HepG2 (cell line): ENCODE measurements around the gene AP2B1. TPM values are rescaled to one million over a fixed set of nuclear protein-coding genes. Genes with fewer than 3 reads are reported as not detected.

ENCODE experiments used
- CHD2 ChIP-seq: IDR thresholded peaks from 2 replicates; pipeline ENCODE4 v1.6.1; 2011; ENCODE audit warnings: low read depth, low read length, improper control_type of control experiment
- GRHL1 ChIP-seq: sonication (generic); formaldehyde crosslinking; conservative IDR thresholded peaks from 2 replicates; pipeline ENCODE4 v1.8.0; 2022; ENCODE audit warnings: missing genetic modification reagents
- GZF1 ChIP-seq: sonication (generic); formaldehyde crosslinking; IDR thresholded peaks from 2 replicates; pipeline ENCODE4 v1.5.1; 2020; ENCODE audit warnings: mild to moderate bottlenecking, missing genetic modification reagents
- MBNL3 ChIP-seq: fragments of 250-450 bp; sonication (Bioruptor Pico); conservative IDR thresholded peaks from 2 replicates; pipeline ENCODE4 v1.8.0; 2022; ENCODE audit warnings: mild to moderate bottlenecking, inconsistent platforms
- MNT ChIP-seq: fragments of 450-650 bp; IDR thresholded peaks from 2 replicates; pipeline ENCODE4 v1.6.1; 2016
- NFIB ChIP-seq: sonication (generic); formaldehyde crosslinking; IDR thresholded peaks from 2 replicates; pipeline ENCODE4 v1.9.0; 2021; ENCODE audit warnings: missing genetic modification reagents, mild to moderate bottlenecking, borderline replicate concordance
- PBX2 ChIP-seq: IDR thresholded peaks from 2 replicates; pipeline ENCODE4 v1.6.1; 2016; ENCODE audit warnings: control low read depth
- RBM22 ChIP-seq: fragments of 200-400 bp; formaldehyde crosslinking; optimal IDR thresholded peaks from 2 replicates; pipeline ENCODE3; 2017; ENCODE audit warnings: mild to moderate bottlenecking, low read length, moderate library complexity
- STAG1 ChIP-seq: sonication (generic); formaldehyde crosslinking; IDR thresholded peaks from 2 replicates; pipeline ENCODE4 v1.4.0; 2020; ENCODE audit warnings: missing genetic modification reagents
- THAP7 ChIP-seq: sonication (generic); formaldehyde crosslinking; IDR thresholded peaks from 2 replicates; pipeline ENCODE4 v1.8.1; 2023; ENCODE audit warnings: mild to moderate bottlenecking, missing genetic modification reagents
- ZBTB10 ChIP-seq: sonication (generic); formaldehyde crosslinking; IDR thresholded peaks from 2 replicates; pipeline ENCODE4 v1.4.0; 2020; ENCODE audit warnings: missing genetic modification reagents, borderline replicate concordance
- ZBTB42 ChIP-seq: sonication (generic); formaldehyde crosslinking; IDR thresholded peaks from 2 replicates; pipeline ENCODE4 v1.5.0; 2020; ENCODE audit warnings: mild to moderate bottlenecking, missing genetic modification reagents
- ZFP90 ChIP-seq: sonication (generic); formaldehyde crosslinking; IDR thresholded peaks from 2 replicates; pipeline ENCODE4 v1.8.0; 2022; ENCODE audit warnings: missing genetic modification reagents, mild to moderate bottlenecking, inconsistent platforms, borderline replicate concordance
- ZMAT3 ChIP-seq: sonication (generic); formaldehyde crosslinking; conservative IDR thresholded peaks from 2 replicates; pipeline ENCODE4 v1.7.0; 2021; ENCODE audit warnings: missing genetic modification reagents
- ZNF224 ChIP-seq: sonication (generic); formaldehyde crosslinking; IDR thresholded peaks from 2 replicates; pipeline ENCODE4 v1.5.0; 2020; ENCODE audit warnings: mild to moderate bottlenecking, missing genetic modification reagents
- ZNF597 ChIP-seq: sonication (generic); formaldehyde crosslinking; IDR thresholded peaks from 2 replicates; pipeline ENCODE4 v1.5.0; 2020; ENCODE audit warnings: missing genetic modification reagents
- ZNF672 ChIP-seq: sonication (generic); formaldehyde crosslinking; IDR thresholded peaks from 2 replicates; pipeline ENCODE4 v1.8.1; 2022; ENCODE audit warnings: missing genetic modification reagents
- ZNF768 ChIP-seq: sonication (generic); formaldehyde crosslinking; IDR thresholded peaks from 2 replicates; pipeline ENCODE4 v1.4.0; 2020; ENCODE audit warnings: missing genetic modification reagents
- ZNF781 ChIP-seq: sonication (generic); formaldehyde crosslinking; IDR thresholded peaks from 2 replicates; pipeline ENCODE4 v1.5.1; 2020; ENCODE audit warnings: borderline replicate concordance, mild to moderate bottlenecking, missing genetic modification reagents; ENCODE audit errors: not compliant biosample characterization
- ZNF816 ChIP-seq: sonication (generic); formaldehyde crosslinking; IDR thresholded peaks from 2 replicates; pipeline ENCODE4 v1.8.0; 2022; ENCODE audit warnings: missing genetic modification reagents, mild to moderate bottlenecking, borderline replicate concordance
- polyA plus RNA-seq, 8 experiments: library from polyadenylated mRNA; depleted of rRNA in 3 of 8; stranded (reverse) in 7 of 8; unstranded in 1 of 8; fragments of >200 nt; fragmentation: Illumina TruSeq in 4 of 8; extraction: Trizol in 4 of 8; gene quantifications; 2 replicates each; pipeline versions ENCODE4 v1.2.1 to v1.2.3, GENCODE V29; 2011 to 2016; ENCODE audit warnings: low read depth in 4 of 8, missing spikeins in 1 of 8, mixed read lengths in 1 of 8; ENCODE audit not compliant: insufficient read depth in 1 of 8
- total RNA-seq, 5 experiments: library from RNA; depleted of rRNA; stranded (reverse); fragments of >200 nt; fragmentation: Illumina TruSeq; extraction: Trizol; gene quantifications; 2 replicates each; pipeline ENCODE4 v1.2.3, GENCODE V29; 2016; ENCODE audit warnings: low read depth in 1 of 5

The AP2B1 gene
- total and polyA plus RNA-seq, 2 of the 13 experiments (the other 11 are each of a cell fraction or from before 2014, with no cell fraction given) = 23.8 to 71.3 TPM

GRCh38 chr17:35587074-35587961, at the start of gene AP2B1 (continued):
- TF ChIP-seq GZF1 (CRISPR knock-in tag) (peak; percentile 40; the same call in 1 of the 2 replicates), ZNF672 (CRISPR knock-in tag) (no peak), ZFP90 (CRISPR knock-in tag) (no peak), ZNF816 (CRISPR knock-in tag) (peak; percentile 27; the same call in 1 of the 2 replicates), ZNF781 (CRISPR knock-in tag) (no peak), RBM22 (no peak), NFIB (no peak), ZNF768 (CRISPR knock-in tag) (peak; percentile 55; the same call in 1 of the 2 replicates), GRHL1 (no peak), ZNF597 (CRISPR knock-in tag) (no peak), ZMAT3 (CRISPR knock-in tag) (0 out of 2 replicates have a peak, but pooled peaks have one; percentile 19), MBNL3 (CRISPR knock-in tag) (no peak), CHD2 (no peak), ZBTB10 (CRISPR knock-in tag) (no peak), ZBTB42 (CRISPR knock-in tag) (no peak), MNT (no peak), STAG1 (CRISPR knock-in tag) (no peak), PBX2 (CRISPR knock-in tag) (no peak), ZNF224 (CRISPR knock-in tag) (peak; percentile 60; the same call in 1 of the 2 replicates), THAP7 (CRISPR knock-in tag) (no peak)
